GM03348 (cell line): Measurements from ENCODE around the gene CHP1.
"Not testable (repeated sequence)": the region's sequence is repeated elsewhere in the genome, so short reads cannot be mapped to it uniquely, and the experiment has no call there.

Experiments
- DNase-seq: peaks from one replicate; pipeline ENCODE4 v3.0.0; 2012; ENCODE audit warnings: low spot score

CHP1 gene

GRCh38 chr15:41292521-41292920, 61.5 kb downstream of the CHP1 start:
- DNase-seq: no peak

GRCh38 chr15:41301139-41301538, 70.1 kb downstream of the CHP1 start:
- not testable (repeated sequence) for DNase-seq

- no peak for DNase-seq
Observed at GRCh38 chr15:41301587-41301986, 70.5 kb downstream of the CHP1 start.

- no peak for DNase-seq
Observed at GRCh38 chr15:41304149-41304770, 73.2 kb downstream of the CHP1 start.

- DNase-seq: no peak
Observed at GRCh38 chr15:41307679-41308078, 76.6 kb downstream of the CHP1 start.

GRCh38 chr15:41309226-41309905, 78.3 kb downstream of the CHP1 start:
- DNase-seq: no peak

GRCh38 chr15:41320805-41321330, 89.8 kb downstream of the CHP1 start:
- not testable (repeated sequence) for DNase-seq

GRCh38 chr15:41323611-41324010, 92.5 kb downstream of the CHP1 start:
- DNase-seq: no peak

GRCh38 chr15:41331281-41331680, 100.2 kb downstream of the CHP1 start:
- no peak for DNase-seq
